ENCODE data around the gene SBNO1.

SBNO1 gene

DNA sequence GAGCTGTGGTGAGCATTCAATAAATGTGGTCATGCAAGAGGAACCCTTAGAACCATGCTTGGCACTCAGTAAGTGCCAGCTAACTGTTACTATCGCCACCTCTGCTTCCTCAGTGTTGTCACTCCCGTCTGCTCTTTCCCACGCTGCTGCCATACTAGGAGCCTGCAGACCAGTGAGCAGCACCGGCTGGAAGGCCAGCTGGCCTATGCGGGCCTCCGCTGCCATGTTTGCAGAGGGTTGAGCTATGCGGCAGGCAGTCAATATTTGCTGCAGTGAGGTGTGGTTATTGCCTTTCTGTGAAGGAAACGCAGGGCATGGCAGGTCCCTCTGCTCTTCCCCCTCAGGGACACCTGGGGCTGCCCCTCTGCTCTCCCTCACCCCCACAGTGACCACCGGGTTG, 32.3 kb upstream of the SBNO1 start:
- no peak for TF ChIP-seq EZH2phosphoT487 (IDR thresholded peaks at IDR 0.05; ENCODE audit: borderline replicate concordance, low read length)
- TF ChIP-seq, protein P1, sequence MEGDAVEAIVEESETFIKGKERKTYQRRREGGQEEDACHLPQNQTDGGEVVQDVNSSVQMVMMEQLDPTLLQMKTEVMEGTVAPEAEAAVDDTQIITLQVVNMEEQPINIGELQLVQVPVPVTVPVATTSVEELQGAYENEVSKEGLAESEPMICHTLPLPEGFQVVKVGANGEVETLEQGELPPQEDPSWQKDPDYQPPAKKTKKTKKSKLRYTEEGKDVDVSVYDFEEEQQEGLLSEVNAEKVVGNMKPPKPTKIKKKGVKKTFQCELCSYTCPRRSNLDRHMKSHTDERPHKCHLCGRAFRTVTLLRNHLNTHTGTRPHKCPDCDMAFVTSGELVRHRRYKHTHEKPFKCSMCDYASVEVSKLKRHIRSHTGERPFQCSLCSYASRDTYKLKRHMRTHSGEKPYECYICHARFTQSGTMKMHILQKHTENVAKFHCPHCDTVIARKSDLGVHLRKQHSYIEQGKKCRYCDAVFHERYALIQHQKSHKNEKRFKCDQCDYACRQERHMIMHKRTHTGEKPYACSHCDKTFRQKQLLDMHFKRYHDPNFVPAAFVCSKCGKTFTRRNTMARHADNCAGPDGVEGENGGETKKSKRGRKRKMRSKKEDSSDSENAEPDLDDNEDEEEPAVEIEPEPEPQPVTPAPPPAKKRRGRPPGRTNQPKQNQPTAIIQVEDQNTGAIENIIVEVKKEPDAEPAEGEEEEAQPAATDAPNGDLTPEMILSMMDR (IDR thresholded peaks at IDR 0.05; ENCODE audit: low read depth, low read length, poor library complexity, severe bottlenecking), result no peak
- Histone ChIP-seq H3K79me2 (ENCODE audit: control insufficient read depth, low read length) (peaks cover 85% of the 10 kb centered on the region), H3K27ac (ENCODE audit: low read depth, low read length) (no peak overlapping the region), H3K36me3 (ENCODE audit: control insufficient read depth, low read length) (peaks cover 69% of the 10 kb centered on the region), H3K4me3 (ENCODE audit: low read length) (no peak overlapping the region), H3K27me3 (ENCODE audit: control insufficient read depth, low read length) (no peaks in the 10 kb centered on the region), H3K9me3 (ENCODE audit: control insufficient read depth, insufficient read depth, low read length) (no peaks in the 10 kb centered on the region), H3K4me1 (ENCODE audit: control insufficient read depth, low read length) (no peaks in the 10 kb centered on the region), H3F3A (ENCODE audit: control insufficient read depth, insufficient read depth) (no peaks in the 10 kb centered on the region), H3K4me2 (ENCODE audit: low read length) (no peak overlapping the region), H4K20me1 (ENCODE audit: control insufficient read depth, insufficient read depth, low read depth, low read length) (no peaks in the 10 kb centered on the region), H3K9me2 (replicated peaks; ENCODE audit: control insufficient read depth, low read length) (no peaks in the 10 kb centered on the region)

DNA sequence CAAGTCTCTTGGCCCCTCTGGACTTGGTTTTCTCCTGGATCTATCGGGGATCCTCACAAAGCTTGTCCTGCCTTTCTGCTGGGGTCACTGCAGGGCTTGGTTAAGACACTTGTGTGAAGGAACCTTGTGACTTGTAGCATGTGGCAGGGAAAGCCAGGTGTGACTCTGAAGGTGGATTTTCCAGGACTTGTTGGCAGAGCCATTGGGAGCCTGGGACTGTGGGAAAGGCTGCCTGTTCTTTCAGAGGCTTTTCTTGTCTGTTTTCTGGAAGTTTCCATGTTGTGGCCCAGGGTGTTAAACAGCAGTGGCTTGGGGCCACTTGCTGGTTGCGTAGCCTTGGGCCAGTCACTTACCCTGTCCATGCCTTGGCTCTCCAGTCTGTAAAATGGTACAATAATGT, 31.9 kb upstream of the SBNO1 start:
- Histone ChIP-seq H3K4me2 (ENCODE audit: low read length) (no peak overlapping the region), H3K4me3 (ENCODE audit: low read length) (no peak overlapping the region), H3K9me2 (replicated peaks; ENCODE audit: control insufficient read depth, low read length) (no peaks in the 10 kb centered on the region), H4K20me1 (ENCODE audit: control insufficient read depth, insufficient read depth, low read depth, low read length) (0 out of 2 replicates have a peak, but pooled peaks cover 3% of the 10 kb centered on the region), H3K27ac (ENCODE audit: low read depth, low read length) (no peak overlapping the region), H3K36me3 (ENCODE audit: control insufficient read depth, low read length) (peaks cover 70% of the 10 kb centered on the region), H3K27me3 (ENCODE audit: control insufficient read depth, low read length) (no peaks in the 10 kb centered on the region), H3K4me1 (ENCODE audit: control insufficient read depth, low read length) (peaks cover 2% of the 10 kb centered on the region; the same call in 1 of the 2 replicates), H3K9me3 (ENCODE audit: control insufficient read depth, insufficient read depth, low read length) (no peaks in the 10 kb centered on the region), H3K79me2 (ENCODE audit: control insufficient read depth, low read length) (peaks cover 86% of the 10 kb centered on the region), H3F3A (ENCODE audit: control insufficient read depth, insufficient read depth) (no peaks in the 10 kb centered on the region)
- no peak for TF ChIP-seq EZH2phosphoT487 (IDR thresholded peaks at IDR 0.05; ENCODE audit: borderline replicate concordance, low read length)
- TF ChIP-seq, protein P1 (IDR thresholded peaks at IDR 0.05; ENCODE audit: low read depth, low read length, poor library complexity, severe bottlenecking), result no peak

DNA sequence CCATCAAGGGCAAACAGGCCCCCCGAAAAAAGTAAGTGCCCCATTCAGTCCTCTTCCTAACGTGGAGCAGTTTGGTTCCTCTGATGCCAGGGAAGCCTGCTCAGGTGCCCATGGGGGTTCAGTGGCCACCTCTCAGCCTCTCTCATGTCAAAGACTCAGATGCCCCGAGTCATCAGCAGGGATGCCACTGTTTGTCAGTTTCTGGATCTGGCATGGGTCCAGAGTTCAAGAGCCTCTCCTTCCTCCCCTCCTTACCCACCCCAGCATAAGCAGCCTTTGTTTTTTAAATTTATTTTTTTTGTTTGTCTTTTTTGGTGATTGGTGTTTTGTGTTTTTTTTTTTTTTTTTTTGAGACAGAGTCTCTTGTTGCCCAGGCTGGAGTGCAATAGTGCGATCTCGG, 30.6 kb upstream of the SBNO1 start:
- 0 out of 2 replicates have a peak, but pooled peaks cover 3% of the 10 kb centered on the region for H4K20me1 ChIP-seq (ENCODE audit: control insufficient read depth, insufficient read depth, low read depth, low read length)
- H3K9me2 ChIP-seq (replicated peaks; ENCODE audit: control insufficient read depth, low read length), result no peaks in the 10 kb centered on the region
- no peaks in the 10 kb centered on the region for H3K9me3 ChIP-seq (ENCODE audit: control insufficient read depth, insufficient read depth, low read length)
- peaks cover 10% of the 10 kb centered on the region for H3K4me1 ChIP-seq (ENCODE audit: control insufficient read depth, low read length)
- peaks cover 83% of the 10 kb centered on the region for H3K36me3 ChIP-seq (ENCODE audit: control insufficient read depth, low read length)
- no peak overlapping the region for H3K4me2 ChIP-seq (ENCODE audit: low read length)
- H3K4me3 ChIP-seq (ENCODE audit: low read length), result no peak overlapping the region
- H3K27me3 ChIP-seq (ENCODE audit: control insufficient read depth, low read length), result no peaks in the 10 kb centered on the region
- no peak overlapping the region for H3K27ac ChIP-seq (ENCODE audit: low read depth, low read length)
- peaks cover 90% of the 10 kb centered on the region for H3K79me2 ChIP-seq (ENCODE audit: control insufficient read depth, low read length)
- TF ChIP-seq, protein P1 (IDR thresholded peaks at IDR 0.05; ENCODE audit: low read depth, low read length, poor library complexity, severe bottlenecking), result no peak
- TF ChIP-seq EZH2phosphoT487 (IDR thresholded peaks at IDR 0.05; ENCODE audit: borderline replicate concordance, low read length), result no peak
- H3F3A ChIP-seq (ENCODE audit: control insufficient read depth, insufficient read depth), result no peaks in the 10 kb centered on the region

All from DOHH2 (cell line).